MG63 (cell line): ENCODE measurements around the gene BRD2. TPM values are rescaled to one million over a fixed set of nuclear protein-coding genes. Genes with fewer than 3 reads are reported as not detected.
A peak's percentile ranks its signal among the peaks of the same experiment; 100 is the strongest.

Experiments
- DNase-seq: peaks from one replicate; pipeline ENCODE4 v3.0.0-alpha.2; 2020
- H3K27me3 ChIP-seq: fragments of 250-450 bp; sonication (Bioruptor Pico); 2 replicates; pipeline ENCODE4 v1.5.1; 2020; ENCODE audit warnings: mild to moderate bottlenecking, moderate library complexity
- H3K36me3 ChIP-seq: fragments of 250-450 bp; sonication (Bioruptor Pico); 2 replicates; pipeline ENCODE4 v1.5.1; 2020; ENCODE audit warnings: mild to moderate bottlenecking, moderate library complexity
- H3K4me3 ChIP-seq: fragments of 250-450 bp; sonication (Bioruptor Pico); 2 replicates; pipeline ENCODE4 v1.5.1; 2020; ENCODE audit warnings: mild to moderate bottlenecking, moderate library complexity
- H3K9me3 ChIP-seq: fragments of 250-450 bp; sonication (Bioruptor Pico); 2 replicates; pipeline ENCODE4 v1.5.1; 2020; ENCODE audit warnings: mild to moderate bottlenecking, moderate library complexity
- total RNA-seq: library from RNA; depleted of rRNA; stranded (reverse); fragments of >200 nt; shearing (Covaris generic); gene quantifications from 2 replicates; pipeline ENCODE4 v1.2.3, GENCODE V29; 2014; ENCODE audit warnings: low replicate concordance

BRD2 gene
- total RNA-seq, 1 experiment from 2014 or later: 207 TPM

- H3K9me3 ChIP-seq: no peaks in the 10 kb centered on the region
- DNase-seq: no peak
- no peaks in the 10 kb centered on the region for H3K36me3 ChIP-seq
- H3K27me3 ChIP-seq: peaks cover 17% of the 10 kb centered on the region
- no peak overlapping the region for H3K4me3 ChIP-seq
Observed at GRCh38 chr6:33004940-33005339, 36.5 kb downstream of the BRD2 start.

GRCh38 chr6:33007831-33008400 lies 39.5 kb downstream of the BRD2 start:
- DNase-seq: no peak
- Histone ChIP-seq H3K36me3 (no peaks in the 10 kb centered on the region), H3K27me3 (peaks cover 16% of the 10 kb centered on the region), H3K9me3 (no peaks in the 10 kb centered on the region), H3K4me3 (no peak overlapping the region)

- DNase-seq: peak; percentile 41
- H3K36me3 ChIP-seq: no peaks in the 10 kb centered on the region
- H3K4me3 ChIP-seq: no peak within 1 kb of the TSS
- peaks cover 28% of the 10 kb centered on the region for H3K27me3 ChIP-seq
- no peaks in the 10 kb centered on the region for H3K9me3 ChIP-seq
Observed at GRCh38 chr6:33008944-33009861, 40.8 kb downstream of the BRD2 start, which contains the start of gene HLA-DOA. HLA-DOA (minus strand) TSS chr6:33009591.

- no peak for DNase-seq
- Histone ChIP-seq H3K4me3 (no peak overlapping the region), H3K27me3 (peaks cover 26% of the 10 kb centered on the region), H3K36me3 (no peaks in the 10 kb centered on the region), H3K9me3 (no peaks in the 10 kb centered on the region)
Observed at GRCh38 chr6:33010356-33010755, 42.0 kb downstream of the BRD2 start.

GRCh38 chr6:33013608-33014007 lies 45.2 kb downstream of the BRD2 start:
- Histone ChIP-seq H3K4me3 (no peak overlapping the region), H3K36me3 (no peaks in the 10 kb centered on the region), H3K27me3 (peaks cover 29% of the 10 kb centered on the region), H3K9me3 (no peaks in the 10 kb centered on the region)
- no peak for DNase-seq

GRCh38 chr6:33014841-33015634 lies 46.6 kb downstream of the BRD2 start:
- Histone ChIP-seq H3K4me3 (no peak overlapping the region), H3K36me3 (no peaks in the 10 kb centered on the region), H3K9me3 (no peaks in the 10 kb centered on the region), H3K27me3 (peaks cover 29% of the 10 kb centered on the region)
- peak; percentile 56 for DNase-seq

GRCh38 chr6:33015798-33016197 lies 47.4 kb downstream of the BRD2 start:
- peaks cover 29% of the 10 kb centered on the region for H3K27me3 ChIP-seq
- no peaks in the 10 kb centered on the region for H3K36me3 ChIP-seq
- H3K9me3 ChIP-seq: no peaks in the 10 kb centered on the region
- H3K4me3 ChIP-seq: no peak overlapping the region
- DNase-seq: no peak

- no peak overlapping the region for H3K4me3 ChIP-seq
- H3K27me3 ChIP-seq: peaks cover 24% of the 10 kb centered on the region
- H3K9me3 ChIP-seq: no peaks in the 10 kb centered on the region
- H3K36me3 ChIP-seq: no peaks in the 10 kb centered on the region
- DNase-seq: no peak
Observed at GRCh38 chr6:33017018-33017417, 48.6 kb downstream of the BRD2 start.

- Histone ChIP-seq H3K27me3 (peaks cover 22% of the 10 kb centered on the region), H3K36me3 (no peaks in the 10 kb centered on the region), H3K9me3 (no peaks in the 10 kb centered on the region), H3K4me3 (no peak overlapping the region)
- DNase-seq: no peak
Observed at GRCh38 chr6:33017694-33018353, 49.4 kb downstream of the BRD2 start.

GRCh38 chr6:33018418-33018817 lies 50.0 kb downstream of the BRD2 start:
- no peak for DNase-seq
- Histone ChIP-seq H3K4me3 (peak overlapping the region; percentile 27), H3K9me3 (no peaks in the 10 kb centered on the region), H3K36me3 (no peaks in the 10 kb centered on the region), H3K27me3 (peaks cover 16% of the 10 kb centered on the region)

GRCh38 chr6:33018904-33019303 lies 50.5 kb downstream of the BRD2 start:
- Histone ChIP-seq H3K9me3 (no peaks in the 10 kb centered on the region), H3K4me3 (peak overlapping the region; percentile 27), H3K36me3 (no peaks in the 10 kb centered on the region), H3K27me3 (peaks cover 11% of the 10 kb centered on the region)
- DNase-seq: peak; percentile 76

GRCh38 chr6:33019372-33019771 lies 51.0 kb downstream of the BRD2 start:
- H3K4me3 ChIP-seq: peak overlapping the region; percentile 27
- no peaks in the 10 kb centered on the region for H3K36me3 ChIP-seq
- peaks cover 7% of the 10 kb centered on the region; the same call in 1 of the 2 replicates for H3K27me3 ChIP-seq
- no peaks in the 10 kb centered on the region for H3K9me3 ChIP-seq
- no peak for DNase-seq

- Histone ChIP-seq H3K4me3 (no peak overlapping the region), H3K27me3 (peaks cover 18% of the 10 kb centered on the region), H3K9me3 (peaks cover 2% of the 10 kb centered on the region; the same call in 1 of the 2 replicates), H3K36me3 (no peaks in the 10 kb centered on the region)
- no peak for DNase-seq
Observed at GRCh38 chr6:33021917-33022316, 53.5 kb downstream of the BRD2 start.

GRCh38 chr6:33023536-33023935 lies 55.1 kb downstream of the BRD2 start:
- peaks cover 21% of the 10 kb centered on the region for H3K27me3 ChIP-seq
- H3K9me3 ChIP-seq: peaks cover 2% of the 10 kb centered on the region; the same call in 1 of the 2 replicates
- no peak for DNase-seq
- no peaks in the 10 kb centered on the region for H3K36me3 ChIP-seq
- no peak overlapping the region for H3K4me3 ChIP-seq

- DNase-seq: no peak
- no peak overlapping the region for H3K4me3 ChIP-seq
- peaks cover 25% of the 10 kb centered on the region for H3K27me3 ChIP-seq
- H3K36me3 ChIP-seq: no peaks in the 10 kb centered on the region
- peaks cover 2% of the 10 kb centered on the region; the same call in 1 of the 2 replicates for H3K9me3 ChIP-seq
Observed at GRCh38 chr6:33024521-33024920, 56.1 kb downstream of the BRD2 start.

- Histone ChIP-seq H3K4me3 (no peak overlapping the region), H3K27me3 (peaks cover 59% of the 10 kb centered on the region), H3K9me3 (peaks cover 2% of the 10 kb centered on the region; the same call in 1 of the 2 replicates), H3K36me3 (no peaks in the 10 kb centered on the region)
- DNase-seq: no peak
Observed at GRCh38 chr6:33028220-33028849, 59.9 kb downstream of the BRD2 start.
